Mononuclear cell (primary cell): ENCODE data around the gene INHBC. TPM values are rescaled to one million over a fixed set of nuclear protein-coding genes. Genes with fewer than 3 reads are reported as not detected.
"Not testable (repeated sequence)": the region's sequence is repeated elsewhere in the genome, so short reads cannot be mapped to it uniquely, and the experiment has no call there.

Experiments used
- H3K27me3 ChIP-seq: 2 replicates; pipeline ENCODE4 v1.6.0; 2011; ENCODE audit warnings: low read length, control low read depth; ENCODE audit not compliant: insufficient read depth
- H3K4me1 ChIP-seq: 2 replicates; pipeline ENCODE4 v1.5.1; 2011; ENCODE audit warnings: mild to moderate bottlenecking, low read length, control low read depth; ENCODE audit not compliant: insufficient read depth
- H3K4me3 ChIP-seq: 2 replicates; pipeline ENCODE4 v1.5.1; 2011; ENCODE audit warnings: mild to moderate bottlenecking, low read length, moderate library complexity
- H3K9me3 ChIP-seq: 2 replicates; pipeline ENCODE4 v1.5.1; 2011; ENCODE audit warnings: low read depth, mild to moderate bottlenecking, control low read depth, low read length
- total RNA-seq: library from RNA; depleted of rRNA; stranded (reverse); fragments of >200 nt; gene quantifications from one replicate; pipeline ENCODE4 v1.2.3, GENCODE V29; 2012

Gene INHBC
- 0.10 TPM for total RNA-seq

- Histone ChIP-seq H3K4me1 (peaks cover 18% of the 10 kb centered on the region), H3K9me3 (no peaks in the 10 kb centered on the region), H3K27me3 (no peaks in the 10 kb centered on the region), H3K4me3 (no peak within 1 kb of the TSS)
These were observed at the start of gene INHBC for GRCh38 chr12:57434517-57435223. Gene INHBC, plus strand, starts transcription at chr12:57434784. Its CDS starts 103 bp downstream, at chr12:57434887.

- Histone ChIP-seq H3K9me3 (no peaks in the 10 kb centered on the region), H3K4me1 (no peaks in the 10 kb centered on the region), H3K27me3 (no peaks in the 10 kb centered on the region), H3K4me3 (no peak overlapping the region)
These were observed 49.0 kb upstream of the INHBC start for GRCh38 chr12:57385586-57385985.

GRCh38 chr12:57386187-57386720, 48.3 kb upstream of the INHBC start:
- no peak overlapping the region for H3K4me3 ChIP-seq
- no peaks in the 10 kb centered on the region for H3K9me3 ChIP-seq
- H3K27me3 ChIP-seq: no peaks in the 10 kb centered on the region
- H3K4me1 ChIP-seq: no peaks in the 10 kb centered on the region

GRCh38 chr12:57388425-57388824, 46.2 kb upstream of the INHBC start:
- Histone ChIP-seq H3K4me3 (no peak overlapping the region), H3K27me3 (no peaks in the 10 kb centered on the region), H3K9me3 (no peaks in the 10 kb centered on the region), H3K4me1 (no peaks in the 10 kb centered on the region)

GRCh38 chr12:57389033-57389432, 45.6 kb upstream of the INHBC start:
- no peaks in the 10 kb centered on the region for H3K9me3 ChIP-seq
- H3K27me3 ChIP-seq: no peaks in the 10 kb centered on the region
- no peak overlapping the region for H3K4me3 ChIP-seq
- no peaks in the 10 kb centered on the region for H3K4me1 ChIP-seq

GRCh38 chr12:57390174-57390573, 44.4 kb upstream of the INHBC start:
- no peaks in the 10 kb centered on the region for H3K9me3 ChIP-seq
- H3K4me1 ChIP-seq: no peaks in the 10 kb centered on the region
- H3K27me3 ChIP-seq: no peaks in the 10 kb centered on the region
- no peak overlapping the region for H3K4me3 ChIP-seq

- H3K4me1 ChIP-seq: no peaks in the 10 kb centered on the region
- H3K9me3 ChIP-seq: no peaks in the 10 kb centered on the region
- no peaks in the 10 kb centered on the region for H3K27me3 ChIP-seq
- H3K4me3 ChIP-seq: no peak overlapping the region
These were observed 39.5 kb upstream of the INHBC start for GRCh38 chr12:57395121-57395520.

- Histone ChIP-seq H3K27me3 (no peaks in the 10 kb centered on the region), H3K9me3 (no peaks in the 10 kb centered on the region), H3K4me1 (no peaks in the 10 kb centered on the region), H3K4me3 (no peak overlapping the region)
These were observed 37.1 kb upstream of the INHBC start for GRCh38 chr12:57397441-57397840.

- H3K27me3 ChIP-seq, H3K4me3 ChIP-seq: not testable (repeated sequence)
These were observed 34.7 kb upstream of the INHBC start for GRCh38 chr12:57399718-57400463.

GRCh38 chr12:57401165-57401564, 33.4 kb upstream of the INHBC start:
- Histone ChIP-seq H3K4me1 (no peaks in the 10 kb centered on the region), H3K27me3 (no peaks in the 10 kb centered on the region), H3K4me3 (no peak overlapping the region), H3K9me3 (no peaks in the 10 kb centered on the region)

More at GRCh38 chr12:57399718-57400463, 34.7 kb upstream of the INHBC start:
- H3K9me3 ChIP-seq, H3K4me1 ChIP-seq: not testable (repeated sequence)

- not testable (repeated sequence) for H3K27me3 ChIP-seq, H3K4me1 ChIP-seq, H3K9me3 ChIP-seq, H3K4me3 ChIP-seq
These were observed 32.4 kb upstream of the INHBC start for GRCh38 chr12:57402156-57402555.

- H3K27me3 ChIP-seq: no peaks in the 10 kb centered on the region
- H3K9me3 ChIP-seq: no peaks in the 10 kb centered on the region
- H3K4me1 ChIP-seq: no peaks in the 10 kb centered on the region
- H3K4me3 ChIP-seq: no peak overlapping the region
These were observed 29.5 kb upstream of the INHBC start for GRCh38 chr12:57404966-57405640.

GRCh38 chr12:57410534-57410933, 24.1 kb upstream of the INHBC start:
- Histone ChIP-seq H3K4me1 (no peaks in the 10 kb centered on the region), H3K4me3 (no peak overlapping the region), H3K27me3 (no peaks in the 10 kb centered on the region), H3K9me3 (no peaks in the 10 kb centered on the region)

- not testable (repeated sequence) for H3K4me1 ChIP-seq, H3K27me3 ChIP-seq, H3K4me3 ChIP-seq, H3K9me3 ChIP-seq
These were observed 20.4 kb upstream of the INHBC start for GRCh38 chr12:57414160-57414559.

- Histone ChIP-seq H3K4me3 (no peak overlapping the region), H3K4me1 (peaks cover 4% of the 10 kb centered on the region), H3K9me3 (no peaks in the 10 kb centered on the region), H3K27me3 (no peaks in the 10 kb centered on the region)
These were observed 19.5 kb upstream of the INHBC start for GRCh38 chr12:57415088-57415487.
